ENCODE results near the gene ZCCHC14.

Gene ZCCHC14

DNA sequence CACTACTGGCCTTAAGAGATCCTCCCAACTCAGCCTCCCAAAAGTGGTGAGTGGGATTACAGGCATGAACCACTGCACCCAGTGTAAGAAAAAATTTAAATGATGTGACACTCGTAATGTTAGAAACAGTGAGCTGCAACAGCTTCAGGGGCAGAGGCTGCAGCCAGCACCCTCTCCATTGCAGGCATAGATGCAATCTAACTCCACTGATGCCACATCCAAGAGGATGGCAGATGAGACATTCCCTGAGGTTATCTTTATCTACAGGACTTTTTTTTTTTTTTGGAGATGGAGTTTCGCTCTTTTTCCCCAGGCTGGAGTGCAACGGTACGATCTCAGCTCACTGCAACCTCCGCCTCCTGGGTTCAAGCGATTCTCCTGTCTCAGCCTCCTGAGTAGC, 19.9 kb downstream of the ZCCHC14 start:
- DNase-seq: no peak

DNA sequence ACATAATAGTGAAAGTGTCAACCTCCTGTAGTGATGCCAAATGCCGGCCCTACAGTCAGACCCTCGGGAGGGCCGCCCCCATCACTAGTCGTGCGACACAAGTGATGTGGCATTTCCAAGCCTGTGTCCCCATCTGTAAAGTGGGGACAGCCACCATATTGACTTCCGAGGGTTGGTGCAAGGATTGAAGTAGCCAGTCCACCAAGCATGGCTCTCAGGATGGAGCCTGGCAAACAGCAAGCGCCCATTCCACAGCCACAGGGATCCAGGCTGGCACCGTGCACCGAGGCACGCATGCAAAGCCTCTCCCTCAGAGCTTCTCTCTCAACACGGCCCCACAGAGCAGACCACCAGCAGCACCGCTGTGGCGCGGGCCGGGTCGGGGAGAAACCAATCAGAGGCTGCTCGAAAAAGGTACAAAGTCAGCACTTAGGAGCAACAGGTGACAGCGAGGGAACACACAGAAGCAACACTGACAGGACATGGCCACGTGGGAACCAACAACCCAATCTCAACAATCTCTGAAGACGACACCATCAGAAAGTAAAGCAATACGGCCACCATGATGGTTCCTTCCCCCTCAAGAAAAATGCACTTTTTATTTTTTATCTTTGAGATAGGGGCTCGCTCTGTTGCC, 20.6 kb downstream of the ZCCHC14 start:
- DNase-seq: no peak

DNA sequence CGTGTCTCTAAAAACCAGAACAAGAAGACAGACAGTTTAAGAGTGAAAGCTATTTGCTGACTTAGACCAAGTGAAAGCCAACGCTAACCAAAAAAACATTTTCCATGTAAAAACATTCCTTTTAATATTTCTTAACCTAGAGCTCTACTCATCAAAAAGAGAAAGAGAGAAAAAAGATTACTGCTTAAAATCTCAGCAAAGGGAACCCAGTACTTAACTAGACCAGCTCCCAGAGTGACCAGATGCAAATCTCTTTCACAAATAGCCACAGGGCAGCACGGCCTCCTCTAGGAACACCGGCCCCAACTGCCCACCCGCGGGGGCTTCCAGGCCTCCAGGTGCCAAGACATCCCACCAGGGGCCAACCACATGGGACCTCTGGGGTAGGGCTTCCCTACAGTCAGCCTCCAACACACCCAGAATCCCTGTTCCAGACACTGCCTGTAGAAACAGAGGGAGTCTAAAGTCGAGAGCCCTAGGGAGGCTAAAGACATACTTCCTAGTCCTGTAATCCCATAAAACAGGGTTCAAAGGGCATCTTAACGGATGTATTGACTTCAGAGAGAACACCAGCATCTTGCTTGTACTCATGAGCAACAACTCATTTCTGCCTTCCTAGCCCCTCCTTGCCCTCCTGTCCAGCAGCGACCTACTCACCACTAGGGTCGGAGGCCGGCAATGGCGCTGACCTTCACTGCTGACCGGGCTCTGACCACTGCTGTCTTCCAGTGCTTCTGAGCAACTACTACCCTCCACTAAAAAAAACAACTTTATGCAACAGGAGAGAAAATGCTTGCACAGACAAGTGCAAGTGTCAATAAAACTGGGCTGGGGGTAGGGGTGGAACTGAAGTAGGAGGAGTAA, 21.3 kb downstream of the ZCCHC14 start:
- no peak for DNase-seq

DNA sequence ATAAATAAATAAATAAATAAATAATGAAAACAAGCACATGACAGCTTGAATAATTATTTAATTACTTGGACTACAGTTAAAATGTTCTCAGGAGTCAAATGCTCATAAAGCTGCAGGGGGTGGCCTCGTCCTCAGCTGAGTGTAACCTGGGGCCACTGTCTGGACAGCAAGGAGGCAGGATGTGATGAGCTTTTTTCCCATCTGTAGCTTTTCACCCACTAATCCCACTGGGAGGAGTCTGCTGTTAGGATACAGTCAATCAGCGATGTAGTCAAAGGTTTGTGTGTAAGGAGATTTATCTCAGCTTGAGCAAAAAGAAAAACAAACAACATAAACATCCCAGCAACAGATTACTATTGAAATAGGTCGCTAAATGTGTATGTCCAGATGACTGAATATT, 22.5 kb downstream of the ZCCHC14 start:
- no peak for DNase-seq

DNA sequence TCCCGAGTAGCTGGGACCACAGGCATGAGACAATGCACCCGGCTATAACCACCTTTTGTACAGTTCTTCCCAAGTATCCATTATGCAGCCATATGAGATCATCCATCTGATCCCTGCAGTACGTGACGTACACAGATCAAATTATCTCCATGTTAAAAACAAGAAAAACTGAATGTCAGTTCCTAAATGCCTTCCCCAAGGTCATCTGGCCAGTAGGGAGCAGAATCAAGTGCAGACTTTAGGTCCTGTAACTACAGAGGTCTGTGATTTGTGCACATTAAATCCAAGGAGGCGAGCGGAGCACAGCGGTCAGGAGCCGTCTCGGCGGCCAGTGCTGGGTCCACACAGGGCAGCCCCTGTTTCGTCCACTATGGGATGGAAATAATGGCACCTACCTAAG, 23.7 kb downstream of the ZCCHC14 start:
- no peak for DNase-seq

DNA sequence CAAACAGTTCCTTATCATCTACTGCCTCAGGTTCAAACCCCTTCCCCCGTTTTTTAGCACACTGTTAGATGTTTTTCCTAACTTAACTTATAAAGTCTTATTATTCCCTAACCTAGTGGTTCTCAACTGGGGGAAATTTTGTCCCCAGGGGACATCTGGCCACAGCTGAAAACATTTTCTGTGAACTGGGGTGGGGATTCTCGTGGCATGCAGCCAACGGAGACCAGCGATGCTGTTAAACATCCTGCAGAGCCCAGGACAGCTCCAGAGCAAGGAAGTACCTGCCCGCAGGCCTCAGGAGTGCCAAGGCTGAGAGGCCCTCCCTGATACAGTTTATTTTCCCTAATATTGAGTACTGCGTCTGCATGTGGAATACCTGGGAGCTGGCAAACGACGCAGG, 24.3 kb downstream of the ZCCHC14 start:
- DNase-seq: no peak

DNA sequence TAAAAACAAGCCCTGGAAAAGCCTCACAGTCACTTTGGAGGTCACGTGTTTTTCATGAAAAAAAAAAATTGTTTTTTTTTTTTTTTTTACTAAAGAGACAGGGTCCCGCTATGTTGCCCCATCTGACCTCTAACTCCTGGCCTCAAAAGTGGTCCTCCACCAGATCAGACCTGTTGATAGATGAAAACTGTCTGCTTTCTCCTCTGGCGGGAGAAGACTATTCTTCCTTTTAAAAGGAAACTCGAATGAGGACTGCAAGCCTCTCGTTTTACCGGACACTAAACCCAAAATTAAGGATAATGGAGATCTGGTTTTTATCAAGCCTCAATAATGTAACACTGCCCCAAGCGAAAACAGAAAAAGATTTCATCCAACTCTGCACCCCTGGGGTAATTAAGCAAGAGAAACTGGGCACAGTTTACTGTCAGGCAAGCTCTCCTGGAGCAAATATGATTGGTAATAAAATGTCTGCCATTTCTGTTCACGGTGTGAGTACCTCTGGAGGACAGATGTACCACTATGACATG, 25.8 kb downstream of the ZCCHC14 start:
- no peak for DNase-seq

DNA sequence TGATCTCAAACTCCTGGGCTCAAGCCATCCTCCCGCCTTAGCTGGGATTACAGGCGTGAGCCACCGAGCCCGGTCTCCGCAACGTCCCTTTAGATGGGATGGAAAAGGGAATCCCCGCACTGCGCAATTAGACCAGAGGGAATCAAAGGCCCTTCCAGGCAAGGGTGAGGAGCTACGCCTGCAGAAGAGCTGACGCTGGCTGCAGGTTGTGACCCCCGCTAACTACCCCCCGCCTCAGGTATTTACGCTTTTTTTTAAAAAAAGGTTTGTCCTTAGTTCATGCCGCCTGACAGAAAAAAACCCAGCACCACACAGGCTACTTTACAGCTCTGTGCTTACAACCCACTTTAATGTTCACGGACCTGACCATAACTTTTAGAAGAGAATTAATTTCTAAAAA, 26.9 kb downstream of the ZCCHC14 start:
- DNase-seq: no peak

DNA sequence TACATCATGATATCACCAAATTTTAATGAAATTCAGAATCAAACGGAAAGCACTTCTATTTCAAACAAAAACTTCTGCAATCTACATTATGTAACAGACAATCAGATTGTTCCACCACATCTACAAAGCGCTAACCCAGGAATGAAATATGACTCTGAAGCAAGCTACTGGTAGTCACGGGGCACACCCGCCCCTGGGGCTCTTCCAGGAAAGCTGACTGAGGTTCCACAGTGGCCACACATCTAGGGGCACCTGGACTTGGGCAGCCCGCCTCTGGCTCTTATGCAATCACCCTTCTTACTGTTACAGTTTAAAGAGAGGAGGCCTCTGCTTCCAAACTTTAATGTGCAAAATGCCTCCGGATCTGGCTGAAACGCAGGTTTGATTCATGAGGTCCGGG, 27.5 kb downstream of the ZCCHC14 start:
- DNase-seq: no peak

DNA sequence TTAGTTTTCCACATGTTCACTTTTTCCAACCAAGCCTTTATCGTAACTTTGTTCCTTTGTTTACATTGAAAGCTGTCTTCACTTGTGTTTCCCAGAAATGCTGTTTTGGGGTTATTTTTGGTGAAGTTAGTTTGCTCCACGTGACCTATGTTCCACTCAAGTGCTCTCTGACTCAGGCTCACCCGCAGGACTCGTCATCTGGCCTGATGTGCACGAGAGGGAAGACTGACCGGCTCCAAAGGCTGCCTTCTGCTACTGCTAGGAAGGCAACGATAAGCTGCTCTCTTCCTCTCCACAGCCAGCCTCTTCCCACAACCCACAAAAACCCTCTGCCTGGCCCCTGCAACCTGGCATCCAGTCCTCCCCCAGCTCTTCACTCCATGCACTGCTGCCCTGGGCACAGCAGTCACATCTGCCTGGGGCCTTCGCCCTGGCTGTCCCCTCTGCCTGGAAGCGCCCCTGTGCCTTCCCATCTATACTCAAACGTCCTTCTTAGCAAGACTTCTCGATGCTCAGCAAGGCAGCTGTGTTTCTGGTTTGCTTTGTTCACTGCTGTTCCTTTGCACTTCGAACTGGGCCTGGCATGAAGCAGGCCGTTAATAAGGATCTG, 28.0 kb downstream of the ZCCHC14 start:
- DNase-seq: no peak

DNA sequence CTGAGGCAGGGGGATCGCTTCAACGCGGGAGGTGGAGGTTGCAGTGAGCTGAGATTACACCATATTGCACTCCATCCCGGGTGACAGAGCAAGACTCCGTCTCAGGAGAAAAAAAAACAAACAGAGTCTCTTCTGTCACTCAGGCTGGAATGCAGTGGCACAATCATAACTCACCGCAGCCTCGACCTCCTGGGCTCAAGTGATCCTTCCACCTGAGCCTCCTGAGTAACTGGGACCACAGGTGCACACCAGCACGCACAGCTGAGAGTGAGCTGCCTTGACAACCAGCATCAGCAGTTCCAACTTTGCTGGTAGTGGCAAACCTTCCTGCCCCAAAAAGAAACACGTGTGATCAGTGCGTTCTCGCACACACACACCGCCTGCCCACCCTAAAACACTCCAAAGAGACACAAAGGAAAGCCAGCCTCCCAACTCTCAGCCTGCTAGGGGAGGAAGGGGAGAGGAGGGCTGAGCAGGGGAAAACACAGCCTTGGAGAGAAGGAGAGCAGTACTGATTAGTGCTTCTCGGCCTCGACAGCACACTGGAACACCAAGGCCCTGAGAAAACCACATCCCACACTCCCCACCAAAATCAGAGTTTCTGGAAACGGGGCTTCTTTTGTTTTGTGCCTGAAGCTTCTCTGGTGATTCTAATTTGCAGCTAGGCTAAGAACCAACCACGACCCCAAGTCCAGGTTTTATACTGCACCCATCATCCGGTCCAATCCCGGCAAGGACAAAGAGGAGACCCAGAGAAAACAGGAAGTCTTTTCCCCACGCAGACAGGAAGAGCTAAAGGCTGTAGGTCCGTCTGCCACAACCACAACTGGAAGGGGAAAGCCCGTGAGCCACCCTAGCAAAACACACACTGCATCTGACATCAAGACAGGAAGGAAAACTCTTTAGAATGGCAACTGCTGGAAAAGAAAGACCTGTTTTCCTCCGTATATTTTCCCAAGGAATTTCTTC, 28.8 kb downstream of the ZCCHC14 start:
- no peak for DNase-seq

DNA sequence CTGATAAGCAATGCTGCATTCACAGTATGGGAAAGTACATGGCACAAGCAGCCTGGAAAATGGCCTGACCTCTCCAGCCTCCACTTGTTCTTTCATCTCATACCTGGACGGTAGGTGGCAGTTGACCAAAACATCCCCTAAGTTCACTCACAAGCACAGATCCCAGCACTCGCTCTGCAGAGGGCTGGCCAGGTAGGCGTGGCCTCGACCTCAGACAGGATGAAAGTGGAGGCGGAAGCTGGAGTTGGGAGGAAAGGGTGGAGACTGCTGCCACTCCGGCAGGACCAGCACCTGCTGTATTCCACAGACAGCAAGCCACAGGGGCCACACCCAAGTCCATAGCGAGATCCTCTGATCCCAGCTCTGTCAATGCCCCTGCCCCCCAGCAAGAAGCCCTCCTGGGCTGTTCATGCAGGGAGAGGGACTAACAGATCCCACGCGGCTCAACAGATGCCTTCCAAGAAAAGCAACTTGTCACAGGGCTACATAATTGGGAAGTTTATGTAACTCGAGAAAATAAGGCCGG, 31.3 kb downstream of the ZCCHC14 start:
- no peak for DNase-seq

DNA sequence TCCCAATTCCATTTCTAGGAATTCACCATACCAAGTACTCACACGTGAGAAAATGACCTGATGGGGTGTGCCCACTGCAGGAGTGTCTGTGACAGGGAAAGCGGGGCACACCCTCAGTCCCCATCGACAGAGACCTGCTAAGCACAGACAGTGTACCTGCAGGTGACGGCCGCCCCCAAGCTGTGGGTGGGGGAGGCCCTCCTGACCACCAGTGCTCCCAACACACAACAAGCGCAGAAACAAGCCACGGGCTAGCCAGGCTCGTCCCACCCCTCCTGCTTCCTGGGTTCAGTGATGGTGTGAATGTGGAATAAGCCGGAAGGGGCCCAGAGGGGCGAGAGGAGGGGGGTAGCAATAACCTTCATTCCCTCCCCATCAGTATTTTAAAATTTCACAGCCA, 31.9 kb downstream of the ZCCHC14 start:
- no peak for DNase-seq

DNA sequence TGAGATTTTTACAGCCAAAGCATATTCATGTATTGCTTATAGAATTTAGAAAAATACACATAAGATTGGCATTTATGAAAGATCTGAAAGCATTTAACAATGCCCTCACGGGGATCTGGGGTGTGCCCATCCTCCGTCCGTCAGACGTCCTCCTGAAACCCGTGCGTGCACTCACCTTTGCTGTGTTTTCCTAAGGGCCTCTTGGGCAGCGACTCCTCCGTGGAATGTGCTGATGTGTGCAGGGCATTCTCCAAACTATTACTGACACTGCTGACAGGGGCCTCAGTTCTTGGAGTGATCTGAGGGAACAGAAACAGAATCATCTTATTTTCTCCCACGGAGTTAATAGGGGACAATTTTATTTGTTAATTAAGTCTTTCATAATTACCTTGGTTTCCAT, 33.0 kb downstream of the ZCCHC14 start:
- DNase-seq: no peak

DNA sequence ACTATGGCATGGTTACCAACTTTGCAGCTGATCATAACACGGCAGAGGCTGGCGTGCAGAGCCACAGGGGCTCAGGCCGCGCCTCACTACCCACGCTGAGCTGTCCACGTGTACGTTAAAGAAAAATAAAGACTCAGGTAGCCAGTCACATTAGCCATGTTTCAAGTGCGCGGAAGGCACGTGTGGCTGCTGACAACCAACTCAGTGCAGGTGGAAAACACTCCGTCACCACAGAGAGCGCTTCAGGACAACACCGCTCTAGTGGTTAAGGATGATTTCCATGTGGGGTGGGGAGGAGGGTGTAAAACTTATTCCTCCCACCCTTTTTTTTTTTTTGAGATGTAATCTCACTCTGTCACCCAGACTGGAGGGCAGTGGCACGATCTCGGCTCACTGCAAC, 33.8 kb downstream of the ZCCHC14 start:
- DNase-seq: no peak

DNA sequence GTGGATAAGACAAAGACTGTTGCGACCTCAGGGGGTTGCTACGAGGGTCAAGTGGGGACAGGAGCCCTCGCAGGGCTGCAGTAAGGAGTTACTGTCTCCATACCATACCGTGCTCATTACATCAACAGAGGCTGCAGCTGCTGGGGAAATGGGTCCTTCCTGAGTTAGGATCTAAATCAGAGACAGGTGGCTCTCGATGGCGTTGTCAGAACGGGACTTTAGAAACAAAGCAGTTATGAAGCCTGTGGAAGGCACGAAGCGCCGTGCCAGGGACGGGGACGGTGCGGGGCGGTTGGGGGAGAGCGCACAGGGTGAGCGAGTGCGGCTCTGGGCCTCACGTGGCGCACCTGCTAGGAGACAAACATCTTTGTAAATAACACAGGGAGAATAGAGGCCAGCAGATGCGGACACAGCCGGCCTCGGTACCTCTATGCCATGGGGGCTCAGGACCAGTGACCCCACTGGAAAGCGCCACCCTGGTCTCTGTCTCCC, 34.4 kb downstream of the ZCCHC14 start:
- DNase-seq: no peak

DNA sequence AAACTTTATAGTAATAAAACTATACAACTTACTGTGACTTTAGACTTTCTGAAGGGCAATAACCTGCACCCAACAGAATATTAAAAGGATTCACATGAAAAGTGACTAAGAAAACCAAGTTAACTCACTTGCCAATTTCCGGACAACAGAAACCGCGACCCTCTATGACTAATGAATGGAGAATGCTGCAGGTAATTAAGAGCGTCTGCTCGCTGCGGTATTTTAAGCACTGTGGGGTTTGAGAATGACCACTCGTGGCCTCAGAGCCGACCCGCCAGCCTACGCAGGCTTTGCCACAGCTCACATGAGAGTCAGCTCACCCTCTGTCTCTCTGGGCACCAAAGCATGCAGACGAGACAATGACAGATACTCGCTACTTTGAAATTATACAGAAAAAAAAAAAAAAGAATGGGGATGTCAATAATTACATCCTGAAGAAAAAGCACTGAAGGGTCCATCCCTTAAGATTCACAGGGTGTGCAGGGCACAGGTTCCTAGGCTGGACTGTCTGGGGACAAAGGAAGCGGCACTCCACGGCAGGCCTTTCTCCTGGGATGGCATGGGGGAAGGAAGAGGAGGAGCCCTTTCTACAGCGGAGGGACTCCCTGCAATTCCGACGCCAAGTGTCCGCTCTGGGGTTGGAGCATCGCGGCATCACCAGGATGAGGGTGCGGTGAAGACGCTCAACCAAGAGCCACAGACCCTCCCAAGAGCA, 35.0 kb downstream of the ZCCHC14 start:
- DNase-seq: no peak

DNA sequence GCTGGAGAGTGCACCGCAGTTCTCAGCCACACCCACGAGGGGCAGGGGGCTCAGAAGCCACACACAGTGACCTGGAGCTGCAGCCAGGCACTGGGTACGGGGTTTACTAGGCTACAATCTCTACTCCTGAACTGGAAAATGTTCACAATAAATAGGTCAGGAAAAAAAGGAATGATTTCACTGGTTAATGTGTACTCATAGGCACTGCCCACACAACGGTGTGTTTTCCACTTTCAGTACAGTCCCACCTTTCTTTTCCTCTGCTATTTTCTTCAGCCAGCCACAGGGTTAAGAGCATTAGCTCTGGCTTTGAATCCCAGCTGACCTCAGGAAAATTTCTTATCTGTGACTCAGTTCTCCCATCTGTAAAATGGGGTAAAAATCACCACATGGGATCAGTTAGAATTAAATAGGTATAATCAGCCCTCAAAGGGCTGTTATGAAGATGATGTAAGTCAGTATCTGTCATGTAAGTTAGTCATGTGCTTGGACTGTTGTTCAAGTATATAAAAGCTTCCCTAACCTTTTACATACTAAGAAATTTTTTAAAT, 35.7 kb downstream of the ZCCHC14 start:
- no peak for DNase-seq

DNA sequence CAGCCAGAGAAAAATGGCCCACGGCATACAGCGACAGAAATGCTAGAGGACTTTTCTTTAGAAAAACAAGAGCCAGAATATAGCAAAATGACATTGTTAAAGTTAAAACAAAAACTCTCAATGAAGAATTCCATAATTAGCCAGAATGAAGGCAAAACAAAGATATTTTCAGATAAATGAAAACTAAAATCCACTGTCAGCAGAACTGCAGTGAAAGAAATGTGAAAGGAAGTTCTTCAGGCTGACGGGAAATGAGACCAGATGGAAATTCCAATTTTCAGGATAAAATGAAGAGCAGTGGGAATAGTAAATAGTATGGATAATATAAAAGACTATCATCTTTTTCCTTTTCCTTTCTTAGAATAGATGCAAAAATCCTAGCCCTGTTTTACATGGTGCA, 38.4 kb downstream of the ZCCHC14 start:
- no peak for DNase-seq

DNA sequence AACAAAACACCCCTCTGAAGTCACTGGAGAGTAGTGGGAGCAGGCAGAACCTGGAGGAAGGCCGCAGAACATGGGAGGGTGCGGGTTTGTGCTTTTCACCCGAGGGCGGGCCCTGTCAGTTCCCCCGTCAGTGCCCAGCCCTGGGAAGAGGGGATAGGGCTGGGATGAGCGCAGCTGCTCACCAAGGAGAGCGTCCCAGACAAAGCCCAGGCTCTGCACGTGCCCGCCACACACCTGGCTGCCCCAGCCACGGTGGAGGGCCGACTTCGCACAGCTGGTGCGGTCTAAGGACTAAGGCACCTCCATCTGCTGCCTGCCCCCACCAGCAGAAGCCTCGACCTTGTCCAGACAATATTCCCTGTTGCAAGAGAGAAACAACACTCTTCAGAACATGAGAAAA, 39.5 kb downstream of the ZCCHC14 start:
- no peak for DNase-seq

DNA sequence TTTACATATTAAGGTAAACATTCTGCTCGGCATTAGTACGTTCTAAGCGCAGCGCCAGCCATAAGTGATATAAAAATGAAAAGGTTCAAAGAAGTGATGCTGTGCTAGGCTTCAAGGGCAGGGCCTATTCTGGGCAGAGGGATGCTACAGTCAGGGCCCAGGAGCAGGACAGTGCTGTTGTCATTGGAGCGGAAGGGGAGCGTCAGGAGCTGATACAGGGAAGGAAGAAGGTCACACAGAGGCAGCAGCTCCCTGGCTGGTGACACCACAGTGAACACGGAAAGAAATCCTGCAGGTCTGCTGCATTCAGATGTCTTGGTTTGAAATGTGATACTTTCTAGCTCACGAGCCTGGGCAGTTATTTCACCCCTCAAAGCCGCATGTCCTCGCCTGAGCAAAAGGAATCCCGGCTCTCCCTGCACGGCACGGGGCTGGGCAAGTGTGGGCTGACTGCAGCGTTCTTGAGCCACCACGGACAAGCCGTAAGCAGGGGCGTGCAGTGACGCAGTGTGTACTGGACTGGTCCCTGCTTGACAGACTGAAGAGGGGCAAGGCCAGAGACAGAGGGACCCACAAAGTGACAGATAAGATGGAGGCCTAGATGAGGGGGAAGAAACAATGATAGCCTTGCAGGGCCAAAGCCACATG, 41.1 kb downstream of the ZCCHC14 start:
- no peak for DNase-seq

Measured in activated gamma-delta T cell treated with Interleukin-2 at 50 U/mL for 16 hours (primary cell).